ELR (cell line): ENCODE results near the gene LRP5.

ENCODE experiments used
- DNase-seq: peaks from one replicate; pipeline ENCODE4 v3.0.0-alpha.2; 2015; ENCODE audit warnings: low read depth

Gene LRP5

GRCh38 chr11:68309621-68310185, 2.7 kb upstream of the LRP5 start:
- DNase-seq, result peak; percentile 22

GRCh38 chr11:68311160-68312116, 953 bp upstream of the LRP5 start:
- no peak for DNase-seq

- DNase-seq, result peak; percentile 31
These were observed 586 bp downstream of the LRP5 start for GRCh38 chr11:68312780-68313573.

GRCh38 chr11:68313574-68314202, 1.3 kb downstream of the LRP5 start:
- DNase-seq, result peak; percentile 37

GRCh38 chr11:68314203-68315170, 2.1 kb downstream of the LRP5 start:
- DNase-seq, result peak; percentile 56

GRCh38 chr11:68315171-68315920, 3.0 kb downstream of the LRP5 start:
- DNase-seq, result peak; percentile 56

GRCh38 chr11:68317147-68317785, 4.9 kb downstream of the LRP5 start:
- DNase-seq, result no peak

GRCh38 chr11:68321293-68322051, 9.1 kb downstream of the LRP5 start:
- DNase-seq, result no peak

- no peak for DNase-seq
These were observed 9.7 kb downstream of the LRP5 start for GRCh38 chr11:68322052-68322430.

GRCh38 chr11:68324241-68324640, 11.8 kb downstream of the LRP5 start:
- no peak for DNase-seq

- no peak for DNase-seq
These were observed 12.3 kb downstream of the LRP5 start for GRCh38 chr11:68324695-68325094.

- DNase-seq, result no peak
These were observed 13.0 kb downstream of the LRP5 start for GRCh38 chr11:68325183-68325906.

- no peak for DNase-seq
These were observed 13.5 kb downstream of the LRP5 start for GRCh38 chr11:68325907-68326220.

GRCh38 chr11:68326334-68327215, 14.2 kb downstream of the LRP5 start:
- DNase-seq, result no peak

- DNase-seq, result no peak
These were observed 15.4 kb downstream of the LRP5 start for GRCh38 chr11:68327586-68328370.

- no peak for DNase-seq
These were observed 16.1 kb downstream of the LRP5 start for GRCh38 chr11:68328374-68329091.
